ENCODE measurements around the gene LRP1-AS.
A peak's percentile ranks its signal among the peaks of the same experiment; 100 is the strongest.

LRP1-AS gene

GRCh38 chr12:57166971-57167371 lies 19.6 kb upstream of the LRP1-AS start:
- no peak for TF ChIP-seq CTCF (conservative IDR thresholded peaks at IDR 0.05; ENCODE audit: low read depth)
- peak; percentile 94 for DNase-seq (ENCODE audit: low spot score)
- peak overlapping the region; percentile 90 for H3K27ac ChIP-seq
- POLR2A ChIA-PET (ENCODE audit: low non-redundant PET), result no interaction called here
- CTCF ChIA-PET, result interaction anchor here (1.5 to 1.8 kb wide), 2 partner anchors 9 to 43 kb away, joined by 7 read pairs; no protein-coding TSS in a partner anchor

DNA sequence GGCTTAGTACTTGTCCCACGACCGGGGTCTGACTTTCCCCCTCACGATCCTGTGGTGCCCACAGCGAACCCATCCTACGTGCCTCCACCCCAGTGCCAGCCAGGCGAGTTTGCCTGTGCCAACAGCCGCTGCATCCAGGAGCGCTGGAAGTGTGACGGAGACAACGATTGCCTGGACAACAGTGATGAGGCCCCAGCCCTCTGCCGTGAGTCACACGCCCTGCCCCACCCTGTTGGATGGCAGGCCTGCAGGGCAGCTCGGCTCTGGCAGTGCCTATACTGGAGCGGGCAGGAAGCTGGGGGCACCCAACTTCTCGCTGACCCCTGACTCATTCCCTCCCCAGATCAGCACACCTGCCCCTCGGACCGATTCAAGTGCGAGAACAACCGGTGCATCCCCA lies 18.3 kb upstream of the LRP1-AS start:
- ChIA-PET POLR2A (ENCODE audit: low non-redundant PET) (no interaction called here), CTCF (interaction anchor here (1.3 kb wide), 1 partner anchor 9 kb away, joined by 4 read pairs; no protein-coding TSS in a partner anchor)
- peak overlapping the region; percentile 90 for H3K27ac ChIP-seq
- peak; percentile 94 for DNase-seq (ENCODE audit: low spot score)
- no peak for TF ChIP-seq CTCF (conservative IDR thresholded peaks at IDR 0.05; ENCODE audit: low read depth)

GRCh38 chr12:57164966-57165625 lies 17.7 kb upstream of the LRP1-AS start:
- ChIA-PET CTCF (interaction anchor here (0.7 to 1.3 kb wide), 2 partner anchors 10 to 18 kb away, joined by 3 to 4 read pairs; no protein-coding TSS in a partner anchor), POLR2A (ENCODE audit: low non-redundant PET) (no interaction called here)
- no peak for DNase-seq (ENCODE audit: low spot score)
- peak overlapping the region; percentile 90 for H3K27ac ChIP-seq
- TF ChIP-seq CTCF (conservative IDR thresholded peaks at IDR 0.05; ENCODE audit: low read depth), result no peak

DNA sequence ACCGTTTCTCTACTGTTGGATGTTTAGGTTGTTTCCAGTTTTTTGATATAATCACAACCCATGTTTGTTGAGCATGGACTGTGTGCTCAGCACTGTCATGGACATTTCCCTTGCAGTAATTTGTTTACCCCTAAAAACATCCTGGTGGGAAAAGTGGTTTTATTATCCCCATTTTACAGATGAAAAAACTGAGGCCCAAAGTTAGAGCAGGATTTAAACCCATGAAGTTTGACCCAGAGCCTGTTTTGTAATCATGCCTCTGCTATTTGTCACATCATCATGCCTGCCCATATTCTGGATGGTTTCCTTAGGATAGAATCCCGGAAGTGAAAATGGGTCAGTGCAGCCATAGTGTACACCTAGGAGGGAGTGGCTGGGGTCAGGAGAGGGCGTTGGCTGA lies 17.0 kb upstream of the LRP1-AS start:
- DNase-seq (ENCODE audit: low spot score), result no peak
- peak overlapping the region; percentile 90 for H3K27ac ChIP-seq
- ChIA-PET POLR2A (ENCODE audit: low non-redundant PET) (no interaction called here), CTCF (interaction anchor here (0.7 kb wide), 1 partner anchor 17 kb away, joined by 3 read pairs; no protein-coding TSS in a partner anchor)
- TF ChIP-seq CTCF (conservative IDR thresholded peaks at IDR 0.05; ENCODE audit: low read depth), result no peak

GRCh38 chr12:57162553-57163125 lies 15.2 kb upstream of the LRP1-AS start:
- no peak for DNase-seq (ENCODE audit: low spot score)
- CTCF ChIA-PET, result no interaction called here
- H3K27ac ChIP-seq, result no peak overlapping the region
- no peak for TF ChIP-seq CTCF (conservative IDR thresholded peaks at IDR 0.05; ENCODE audit: low read depth)
- POLR2A ChIA-PET (ENCODE audit: low non-redundant PET), result no interaction called here

- DNase-seq (ENCODE audit: low spot score), result no peak
- H3K27ac ChIP-seq, result 0 out of 2 replicates have a peak overlapping the region, but pooled peaks have one; percentile 3
- no peak for TF ChIP-seq CTCF (conservative IDR thresholded peaks at IDR 0.05; ENCODE audit: low read depth)
- ChIA-PET CTCF (no interaction called here), POLR2A (ENCODE audit: low non-redundant PET) (no interaction called here)
These were observed 14.1 kb upstream of the LRP1-AS start for GRCh38 chr12:57161491-57161890.
